Measurements from ENCODE around the gene AFM.

- TF ChIP-seq CTCF (IDR thresholded peaks at IDR 0.05; ENCODE audit: extremely low read depth in 1 of 2, insufficient read depth in 1 of 2, low read depth in 1 of 2, low read length in 2 of 2), result no peak
- TF ChIP-seq POLR2A (IDR thresholded peaks at IDR 0.05; ENCODE audit: low read depth, low read length), result no peak
Measured at GRCh38 chr4:73459048-73459421, 22.5 kb upstream of the AFM start.

Data from endothelial cell of umbilical vein (primary cell).